Middle frontal gyrus (tissue), 1 donor: ENCODE measurements around the gene NFKBIE.
"Not testable (repeated sequence)": the region's sequence is repeated elsewhere in the genome, so short reads cannot be mapped to it uniquely, and the experiment has no call there.

Experiments
- DNase-seq: peaks from one replicate; pipeline ENCODE4 v3.0.0-alpha.2; 2015; ENCODE audit warnings: low spot score; ENCODE audit errors: extremely low spot score

NFKBIE gene, protein sequence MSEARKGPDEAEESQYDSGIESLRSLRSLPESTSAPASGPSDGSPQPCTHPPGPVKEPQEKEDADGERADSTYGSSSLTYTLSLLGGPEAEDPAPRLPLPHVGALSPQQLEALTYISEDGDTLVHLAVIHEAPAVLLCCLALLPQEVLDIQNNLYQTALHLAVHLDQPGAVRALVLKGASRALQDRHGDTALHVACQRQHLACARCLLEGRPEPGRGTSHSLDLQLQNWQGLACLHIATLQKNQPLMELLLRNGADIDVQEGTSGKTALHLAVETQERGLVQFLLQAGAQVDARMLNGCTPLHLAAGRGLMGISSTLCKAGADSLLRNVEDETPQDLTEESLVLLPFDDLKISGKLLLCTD

DNA sequence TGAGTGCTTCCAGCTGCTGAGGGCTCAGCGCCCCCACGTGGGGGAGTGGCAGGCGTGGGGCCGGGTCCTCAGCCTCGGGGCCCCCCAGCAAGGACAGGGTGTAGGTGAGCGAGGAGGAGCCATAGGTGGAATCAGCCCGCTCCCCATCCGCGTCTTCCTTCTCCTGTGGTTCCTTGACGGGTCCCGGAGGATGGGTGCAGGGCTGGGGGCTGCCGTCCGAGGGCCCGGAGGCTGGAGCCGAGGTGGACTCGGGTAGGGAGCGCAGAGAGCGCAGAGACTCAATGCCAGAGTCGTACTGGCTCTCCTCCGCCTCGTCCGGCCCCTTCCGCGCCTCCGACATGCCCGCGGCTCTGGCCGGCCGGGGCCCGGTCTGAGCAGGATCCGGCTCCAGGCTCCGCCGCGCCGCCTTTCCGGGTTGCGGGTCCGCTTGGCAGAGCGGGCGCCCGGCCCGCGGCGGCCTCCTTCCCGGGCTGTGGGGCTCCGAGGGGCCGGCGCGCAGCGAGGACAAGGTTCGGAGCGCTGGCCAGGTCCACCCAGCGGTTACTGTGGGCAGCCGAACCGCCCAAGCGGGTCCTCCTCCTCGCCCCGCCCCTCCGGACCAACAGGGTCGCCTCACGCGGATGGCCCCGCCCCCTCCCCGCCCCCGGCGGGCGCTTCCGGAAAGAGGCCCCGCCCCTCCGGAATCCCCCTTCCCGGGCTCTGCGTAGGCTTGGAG lies at the start of gene NFKBIE:
TSS of gene NFKBIE (minus strand) at position 545 of the 715 bp plus-strand sequence. CDS start at position 340, 205 bp downstream.
- peak; percentile 80 for DNase-seq

DNA sequence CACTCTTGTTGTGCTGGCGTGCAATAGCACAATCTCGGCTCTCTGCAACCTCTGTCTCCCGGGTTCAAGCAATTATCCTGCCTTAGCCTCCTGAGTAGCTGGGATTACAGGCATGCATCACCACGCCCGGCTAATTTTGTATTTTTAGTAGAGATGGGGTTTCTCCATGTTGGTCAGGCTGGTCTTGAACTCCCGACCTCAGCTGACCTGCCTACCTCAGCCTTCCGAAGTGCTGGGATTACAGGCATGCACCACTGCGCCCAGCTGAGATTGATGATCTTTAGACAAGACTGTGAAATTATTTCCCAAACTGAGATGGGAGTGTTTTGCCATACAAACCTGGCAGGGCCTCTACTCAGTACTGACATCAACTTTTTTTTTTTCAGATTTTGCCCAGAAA lies 49.3 kb upstream of the NFKBIE start:
- DNase-seq: not testable (repeated sequence)

DNA sequence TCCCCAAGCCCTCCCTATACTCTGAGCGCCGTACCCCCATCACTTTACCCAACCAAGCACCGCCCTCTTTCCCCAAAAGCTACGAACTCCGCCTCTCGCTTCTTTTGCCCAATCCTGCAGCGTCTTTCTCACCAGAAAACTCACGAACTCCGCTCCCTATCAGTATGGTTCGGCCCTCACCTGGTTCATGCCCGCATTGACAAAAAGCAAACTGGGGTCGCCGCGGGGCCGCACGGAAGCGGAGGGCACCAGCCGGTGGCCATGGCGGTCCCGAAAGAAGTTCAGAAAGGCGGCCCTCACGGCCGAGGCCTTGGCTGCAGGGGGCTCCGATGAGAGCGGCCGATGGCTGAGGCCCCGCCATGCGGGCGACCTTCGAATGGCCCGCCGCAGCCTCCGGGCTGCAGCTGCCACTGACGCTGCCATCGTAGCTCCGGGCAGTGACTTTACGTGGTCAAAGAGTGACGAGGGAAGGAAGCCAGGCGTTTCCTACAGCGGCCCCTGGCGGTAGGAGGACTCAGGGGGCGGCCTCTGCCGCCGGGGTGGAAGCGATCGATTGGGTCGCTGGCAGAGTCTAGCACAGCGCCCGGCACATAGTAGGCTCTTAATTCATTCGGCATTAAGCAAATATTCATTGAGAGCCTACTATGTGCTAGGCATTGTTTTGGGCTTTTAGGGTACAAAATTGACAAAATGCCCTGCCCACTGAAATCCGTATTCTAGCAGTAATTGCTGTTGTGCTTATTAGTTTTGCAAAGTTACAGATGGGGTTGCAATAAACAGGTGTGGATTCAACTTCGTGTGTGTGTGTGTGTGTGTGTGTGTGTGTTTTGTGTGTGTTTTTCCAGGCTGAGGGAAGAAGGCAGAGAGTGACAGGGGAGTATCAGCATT lies 47.8 kb upstream of the NFKBIE start, which contains the start of gene AARS2:
TSS of gene AARS2 (minus strand) at position 447 of the 888 bp plus-strand sequence. CDS start at position 423, 24 bp downstream.
- DNase-seq: peak; percentile 62

DNA sequence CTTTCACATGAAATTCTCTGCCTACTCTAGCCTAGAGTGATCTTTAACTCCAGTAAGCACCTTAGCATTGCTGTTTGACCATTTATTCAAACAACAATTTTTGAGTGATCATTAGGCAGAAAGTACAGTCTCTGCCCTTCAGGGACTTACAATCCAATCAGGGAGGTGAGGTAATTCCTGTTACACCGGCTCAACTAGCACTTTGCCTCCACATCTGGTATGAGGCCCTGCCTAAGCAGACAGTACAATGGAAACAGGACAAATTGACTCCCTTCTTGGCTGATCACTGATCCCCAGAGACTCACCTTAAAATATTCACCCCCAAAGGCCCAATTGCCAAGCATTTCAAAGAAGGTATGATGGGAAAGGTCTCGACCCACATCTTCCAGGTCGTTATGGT lies 46.4 kb upstream of the NFKBIE start:
- DNase-seq: no peak

DNA sequence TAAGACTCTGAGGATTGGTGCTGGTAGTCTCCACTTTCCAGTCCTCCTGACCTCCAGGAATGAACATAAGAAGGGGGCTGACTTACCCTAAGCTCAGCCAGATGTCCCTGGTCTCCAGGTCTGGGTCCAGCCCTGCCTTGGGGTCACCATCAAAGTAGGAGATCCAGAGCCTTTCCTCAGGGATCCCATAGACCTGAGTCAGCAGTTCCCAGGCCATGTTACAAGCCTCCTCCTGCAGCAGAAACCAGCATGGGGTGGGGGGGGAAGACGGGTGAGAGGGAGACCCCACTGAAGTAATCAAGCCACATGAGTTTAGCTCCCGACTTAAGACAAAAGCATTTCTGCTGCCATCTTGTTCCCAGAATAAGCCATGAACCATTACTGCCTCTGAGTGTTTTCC lies 46.0 kb upstream of the NFKBIE start:
- DNase-seq: no peak

DNA sequence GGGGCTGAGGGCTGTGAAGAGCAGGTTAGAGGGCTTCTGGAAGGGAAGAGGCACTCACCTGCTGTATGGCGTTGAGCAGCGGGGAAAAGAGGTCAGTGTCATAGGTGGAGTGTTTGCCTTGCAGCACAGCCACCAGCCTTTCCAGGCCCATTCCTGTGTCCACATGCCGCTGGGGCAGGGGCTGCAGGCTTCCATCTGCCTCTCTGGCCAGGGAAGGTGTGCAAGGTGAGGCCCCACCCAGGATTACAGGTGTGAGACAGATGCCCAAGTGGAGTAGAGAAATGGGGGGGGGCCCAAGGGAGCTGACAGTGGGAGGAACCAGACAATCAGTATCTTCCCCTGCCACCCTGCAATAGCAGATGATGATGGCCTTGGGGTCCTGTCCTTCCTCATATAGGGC lies 44.9 kb upstream of the NFKBIE start:
- no peak for DNase-seq

DNA sequence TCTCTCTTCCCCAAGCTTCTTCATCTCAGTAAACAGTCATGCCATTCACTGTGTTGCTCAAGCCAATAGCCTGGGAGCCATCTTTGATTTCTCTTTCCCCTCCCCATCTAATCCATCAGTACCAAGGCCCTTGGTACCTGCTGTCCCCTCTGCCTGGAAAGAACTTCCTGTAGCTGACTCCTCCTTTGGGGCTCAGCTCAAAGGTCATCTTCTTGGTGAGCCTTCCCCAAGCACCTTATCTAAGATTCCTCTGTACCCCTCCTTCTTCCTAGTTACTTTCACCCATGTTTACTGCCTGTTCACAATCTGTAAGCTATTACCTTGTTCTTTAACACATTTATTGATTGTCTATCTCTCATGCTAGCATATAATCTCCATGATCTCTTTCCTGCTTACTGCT lies 44.3 kb upstream of the NFKBIE start:
- no peak for DNase-seq

DNA sequence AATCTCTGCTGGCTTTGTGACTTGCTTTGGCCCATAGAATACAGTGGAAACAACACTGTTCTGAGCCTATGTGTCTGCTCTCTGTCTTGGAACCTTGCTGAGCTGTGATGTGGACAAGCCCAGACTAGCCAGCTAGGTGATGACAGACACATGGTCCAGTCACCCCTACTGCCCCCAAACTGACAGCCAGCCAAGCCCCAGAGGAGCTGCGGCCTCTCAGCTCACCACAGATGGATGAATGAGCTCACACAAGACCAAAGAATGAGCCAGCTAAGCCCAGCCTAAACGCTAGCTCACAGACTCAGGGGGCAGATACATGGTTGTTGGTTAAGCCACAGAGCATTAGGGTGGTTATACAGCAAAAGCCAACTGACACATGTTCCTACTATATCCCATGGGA lies 43.7 kb upstream of the NFKBIE start:
- no peak for DNase-seq

DNA sequence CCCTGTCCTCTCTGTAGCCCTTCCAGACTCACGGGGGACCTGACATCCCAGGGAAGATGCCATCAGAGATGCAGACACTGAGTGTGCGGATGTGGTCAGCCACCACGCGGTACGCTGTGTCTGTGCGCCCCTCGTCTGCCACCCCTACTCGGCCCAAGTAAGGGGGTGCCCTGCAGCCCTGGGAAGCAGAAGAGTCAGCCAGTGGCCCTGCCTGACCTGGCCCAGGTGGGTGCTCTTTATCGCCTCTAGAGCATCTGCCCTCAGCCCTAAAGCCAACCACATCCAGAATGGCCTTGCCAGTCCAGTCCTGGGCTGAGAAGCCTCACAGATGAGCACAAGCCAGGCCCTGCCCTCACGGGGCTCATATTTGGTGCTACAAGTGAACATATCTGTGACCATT lies 41.9 kb upstream of the NFKBIE start:
- no peak for DNase-seq

DNA sequence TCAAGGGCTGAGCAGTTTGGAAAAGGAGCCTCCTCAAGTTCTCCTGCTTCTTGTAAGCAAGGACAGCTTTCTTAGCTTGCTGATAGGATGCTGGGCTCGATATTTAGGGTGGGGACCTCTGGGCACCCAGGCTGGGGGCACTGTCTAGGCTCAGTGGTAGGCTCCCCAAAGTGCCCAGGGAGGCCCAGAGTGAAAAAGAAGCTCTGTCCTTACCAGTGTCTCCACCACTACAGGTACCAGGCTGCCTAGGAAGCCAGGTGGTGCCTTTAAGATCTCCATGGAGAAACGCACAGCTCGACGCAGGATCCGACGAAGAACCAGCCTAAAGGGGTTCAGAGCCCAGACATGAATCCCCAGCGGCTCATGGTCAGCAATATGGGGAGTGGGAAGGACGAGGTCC lies 41.4 kb upstream of the NFKBIE start:
- no peak for DNase-seq

DNA sequence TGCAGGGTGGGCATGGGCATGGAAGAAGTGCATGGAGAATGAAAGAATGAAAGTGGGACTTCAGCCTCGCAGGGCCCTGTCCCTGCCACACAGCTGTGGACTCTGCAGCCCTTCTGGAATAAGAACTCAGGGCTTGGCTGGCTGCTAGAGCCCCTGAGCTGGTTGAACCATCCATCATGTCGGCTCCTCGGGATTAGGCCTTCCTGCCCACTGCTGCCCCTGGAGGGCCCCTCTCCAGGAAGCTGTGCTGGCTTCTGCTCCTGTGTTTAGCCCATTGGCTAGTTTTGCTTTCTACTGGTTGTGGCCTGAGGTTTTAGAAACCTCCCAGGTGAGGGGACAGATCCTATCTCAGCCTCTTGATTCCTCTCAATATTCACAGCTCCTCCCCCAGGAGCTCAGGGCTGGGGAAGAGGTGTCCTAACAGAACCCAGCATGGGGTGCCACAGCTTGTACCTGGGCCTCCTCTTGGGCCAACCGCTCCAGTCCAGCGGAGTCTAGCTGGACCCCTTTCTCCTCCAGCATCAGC lies 39.9 kb upstream of the NFKBIE start:
- DNase-seq: no peak

DNA sequence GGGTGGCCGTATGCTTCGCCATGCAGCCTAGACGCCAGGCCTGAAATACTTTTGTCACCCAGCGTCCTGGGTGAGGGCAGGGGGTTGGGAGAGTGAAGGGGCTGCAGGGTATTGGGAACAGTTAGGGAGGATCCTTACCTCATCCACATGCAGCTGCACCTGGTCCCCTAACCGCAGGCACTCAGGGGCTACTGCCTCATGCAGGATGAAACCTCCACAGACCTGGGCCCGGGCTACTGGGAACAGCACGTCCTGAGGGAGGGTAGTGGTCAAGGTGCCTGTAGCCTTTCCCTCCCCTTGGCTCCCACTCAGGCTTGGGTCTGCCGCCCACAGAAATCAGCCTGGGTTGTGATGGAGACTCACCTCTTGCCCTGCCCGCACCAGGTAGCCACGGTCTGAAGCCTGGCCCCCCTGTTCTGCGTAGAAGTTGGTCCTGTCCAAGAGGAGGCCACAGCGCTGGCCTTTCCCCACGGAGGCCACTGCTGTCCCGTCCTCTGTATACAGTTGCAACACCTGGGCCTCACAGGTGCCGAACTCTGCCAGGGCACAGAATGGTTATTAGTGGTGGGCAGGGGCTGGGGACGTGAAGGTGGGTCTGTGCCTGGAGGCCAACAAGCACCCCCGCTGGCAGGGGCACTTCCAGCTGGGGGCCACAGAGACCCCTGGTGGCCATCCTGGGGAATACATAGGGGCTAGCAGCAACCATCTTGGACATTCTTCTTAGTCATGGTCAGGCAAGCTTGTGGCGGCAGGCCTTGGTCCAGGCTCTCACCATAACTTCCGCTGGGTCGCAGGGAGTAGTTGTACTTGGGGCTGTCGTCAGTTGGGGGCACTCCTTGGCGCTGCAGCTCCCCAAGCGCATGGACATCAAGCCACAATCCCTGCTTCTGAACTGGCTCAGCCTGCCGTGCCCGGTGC lies 39.2 kb upstream of the NFKBIE start:
- DNase-seq: no peak

DNA sequence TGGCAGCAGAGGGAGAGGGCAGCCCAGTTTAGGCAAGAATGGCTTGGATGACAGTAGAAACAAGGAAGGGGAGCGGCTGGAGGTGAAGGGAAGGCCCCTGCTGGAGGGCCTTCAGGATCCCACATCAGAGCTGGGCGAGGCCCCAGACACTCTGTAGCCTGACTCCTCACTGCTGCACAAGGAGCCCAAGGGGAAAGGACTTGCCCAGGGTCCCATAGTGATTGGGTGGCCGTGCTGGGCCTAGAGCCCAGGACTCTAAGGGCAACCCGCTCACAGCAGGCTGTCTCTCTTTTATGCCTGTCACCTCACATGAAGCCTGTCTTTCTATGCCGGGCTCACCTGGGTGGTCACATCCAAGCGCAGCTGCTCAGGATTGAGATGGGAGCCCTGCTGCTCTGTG lies 38.5 kb upstream of the NFKBIE start:
- no peak for DNase-seq

DNA sequence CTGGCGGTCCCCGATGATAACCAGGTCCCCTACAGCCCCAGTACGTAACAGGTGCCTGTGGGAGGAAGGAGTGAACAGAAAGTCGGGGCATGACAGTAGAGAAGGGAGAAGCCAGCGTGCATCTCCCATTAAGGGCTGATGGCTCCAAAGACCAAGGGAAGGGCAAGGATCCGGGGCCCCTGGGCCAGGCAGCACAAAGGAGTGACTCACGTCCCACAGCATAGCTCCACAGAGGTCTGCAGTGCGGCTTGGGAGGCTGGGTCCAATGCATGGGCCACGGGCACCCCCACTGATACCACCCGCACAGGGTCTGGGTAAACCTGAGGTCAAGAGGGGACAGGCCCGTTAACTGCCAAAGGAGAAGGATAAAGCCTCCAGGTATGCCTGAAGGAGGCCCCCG lies 37.5 kb upstream of the NFKBIE start:
- no peak for DNase-seq

DNA sequence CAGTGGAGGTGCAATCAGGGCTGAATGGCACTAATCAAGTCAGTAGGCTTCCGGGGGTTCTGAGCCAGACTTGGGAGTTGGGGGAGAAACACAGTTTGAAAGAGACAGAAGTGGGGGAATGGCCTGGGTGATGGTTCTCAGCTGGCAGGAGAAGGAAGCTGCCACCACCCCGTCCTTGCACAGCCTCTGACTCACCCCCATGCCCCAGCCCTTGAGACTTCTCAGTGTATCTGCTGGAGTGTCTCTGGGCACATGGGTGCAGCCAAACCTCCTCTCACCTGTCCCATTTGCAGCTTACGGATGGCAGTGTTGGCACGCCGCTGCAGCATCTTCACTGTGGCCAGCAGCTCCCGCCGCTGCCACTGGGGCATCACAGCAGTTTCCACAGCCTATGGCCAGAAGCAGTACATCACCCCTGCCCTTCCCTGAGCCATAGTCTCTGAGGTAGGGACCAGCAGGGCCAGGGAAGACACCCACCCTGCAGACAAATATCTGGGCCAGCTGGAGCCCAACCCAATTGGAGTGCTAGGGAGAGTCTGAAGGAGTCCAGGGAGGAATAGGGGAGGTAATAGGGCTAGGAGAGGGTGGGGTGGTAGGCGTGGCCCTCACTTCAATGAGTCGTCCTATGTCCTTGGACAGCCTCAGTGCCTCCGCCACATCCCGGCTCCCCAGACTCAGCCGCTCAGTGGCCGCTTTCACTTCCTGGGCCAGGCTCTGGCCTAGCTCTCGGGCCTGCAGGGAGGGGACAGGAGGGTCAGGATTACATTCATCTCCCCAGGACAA lies 36.6 kb upstream of the NFKBIE start:
- no peak for DNase-seq

DNA sequence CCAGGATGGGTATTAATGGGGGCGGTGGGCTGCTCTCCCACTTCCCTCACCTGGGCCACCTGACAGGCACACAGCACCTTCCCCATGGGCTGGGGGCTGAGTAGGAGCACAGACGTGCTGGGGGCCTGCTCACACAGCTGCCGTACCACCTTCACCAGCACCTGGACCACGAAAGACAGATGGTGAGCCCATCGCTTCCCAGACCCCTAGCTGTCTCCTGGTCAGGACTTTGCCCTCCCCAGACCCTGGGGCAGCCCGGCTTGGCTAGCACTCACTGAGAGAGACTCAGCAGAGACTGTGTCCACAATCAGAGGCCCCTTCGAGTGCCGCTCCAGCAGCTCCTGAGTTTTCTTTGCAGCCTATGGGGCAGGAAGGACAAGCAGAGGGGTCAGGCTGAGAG lies 35.8 kb upstream of the NFKBIE start:
- no peak for DNase-seq

DNA sequence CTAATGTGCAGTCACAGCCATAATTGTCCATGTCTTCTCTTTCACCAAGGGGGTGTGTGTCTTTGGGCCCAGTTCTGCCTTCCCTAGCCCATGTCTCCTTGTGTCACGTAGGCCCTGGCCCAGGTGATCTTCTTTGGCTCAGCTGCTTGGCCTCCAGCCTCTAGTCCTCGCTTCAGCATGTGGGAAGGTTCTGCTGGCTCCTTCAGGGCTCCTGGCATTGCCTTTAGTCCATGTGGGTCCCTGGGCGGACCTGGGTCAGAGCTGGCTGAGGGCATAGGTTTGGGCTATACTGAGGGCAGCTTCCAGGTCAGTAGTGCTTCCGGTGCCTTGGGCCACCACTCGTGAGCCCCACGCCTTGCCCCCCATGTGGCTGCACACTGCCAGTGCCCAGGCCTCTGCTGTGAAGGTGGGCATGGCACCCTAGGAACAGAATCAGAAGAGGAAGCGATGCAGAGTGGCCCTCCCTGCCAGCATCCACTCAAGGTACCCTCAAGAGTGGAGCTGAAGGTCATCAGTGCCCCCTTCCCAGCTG lies 35.0 kb upstream of the NFKBIE start:
- no peak for DNase-seq

DNA sequence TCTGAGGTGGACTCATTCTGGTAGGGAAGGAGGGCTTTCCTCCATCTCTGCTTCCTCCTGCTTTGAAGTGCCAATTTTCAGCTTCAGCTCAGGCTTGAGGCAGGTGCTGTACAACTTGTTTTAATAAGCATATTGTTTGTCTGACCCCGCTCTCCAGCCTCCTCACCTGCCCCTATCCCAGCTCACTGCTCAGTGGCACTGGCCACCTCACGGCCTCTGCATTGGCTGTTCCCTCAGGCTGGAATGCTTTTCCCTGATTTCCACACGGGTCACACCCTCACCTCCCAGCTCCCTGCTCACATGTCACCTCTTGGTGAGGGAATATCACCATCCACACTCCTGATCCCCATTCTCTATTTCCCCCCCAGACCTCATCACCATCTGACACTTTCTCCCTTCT lies 33.5 kb upstream of the NFKBIE start:
- DNase-seq: no peak

DNA sequence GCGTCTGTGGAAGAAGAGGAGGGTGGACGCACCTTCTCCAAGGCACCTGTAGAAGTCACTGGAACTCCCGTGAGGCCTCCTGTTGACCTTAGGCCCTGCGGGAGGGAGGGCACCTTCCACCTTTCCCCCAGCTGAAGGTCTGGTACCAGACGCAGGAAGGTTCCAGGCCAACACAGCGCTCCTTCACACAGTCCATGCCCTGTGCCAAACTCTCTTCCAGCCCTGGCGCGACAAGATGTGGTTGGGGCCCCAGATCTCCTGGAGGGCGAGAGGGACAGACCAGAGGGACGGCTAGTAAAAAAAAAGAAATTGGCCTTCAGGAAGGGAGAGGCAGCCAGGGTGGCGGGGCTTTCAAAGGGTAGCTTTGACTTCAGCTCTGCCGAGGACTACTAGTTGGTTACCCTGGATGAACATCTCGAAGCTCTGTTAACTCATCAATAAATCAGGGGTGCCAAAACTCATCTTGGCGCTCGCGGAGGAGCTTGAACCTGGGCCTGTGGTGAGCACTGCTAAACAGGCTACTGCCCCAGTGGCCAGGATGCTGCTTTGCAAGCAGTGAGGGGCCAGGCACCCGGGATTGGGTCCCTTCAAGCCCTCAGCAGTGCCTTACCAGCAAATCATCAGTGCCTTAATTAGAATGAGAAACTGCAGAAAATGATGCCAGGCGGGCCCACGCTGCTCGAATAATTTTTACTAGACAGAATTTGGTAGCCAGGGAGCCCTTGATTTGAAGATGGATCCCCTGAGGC lies 32.9 kb upstream of the NFKBIE start:
- DNase-seq: no peak
